Neural cell (in vitro differentiated cells): ENCODE measurements around the gene TBC1D9B.

Experiments
- EP300 ChIP-seq: fragments of 450-650 bp; conservative IDR thresholded peaks from 2 replicates; pipeline ENCODE4 v1.6.1; 2014; ENCODE audit warnings: antibody characterized with exemption, mild to moderate bottlenecking, moderate library complexity; ENCODE audit not compliant: poor library complexity, severe bottlenecking
- EZH2 ChIP-seq: fragments of 200-600, 300-800 bp; shearing (Covaris generic), sonication (generic); IDR thresholded peaks from 2 replicates; pipeline ENCODE4 v1.6.1; 2014; ENCODE audit warnings: antibody characterized with exemption, low read length, borderline replicate concordance, mild to moderate bottlenecking; ENCODE audit not compliant: insufficient read depth, poor library complexity, severe bottlenecking
- POLR2AphosphoS5 ChIP-seq: IDR thresholded peaks from 2 replicates; pipeline ENCODE4 v1.6.1; 2012
- RAD21 ChIP-seq: fragments of 450-650 bp; conservative IDR thresholded peaks from 2 replicates; pipeline ENCODE4 v1.6.1; 2014; ENCODE audit warnings: antibody characterized with exemption, mild to moderate bottlenecking, moderate library complexity
- SMC3 ChIP-seq: fragments of 450-650 bp; conservative IDR thresholded peaks from 2 replicates; pipeline ENCODE4 v1.6.1; 2014; ENCODE audit warnings: antibody characterized with exemption, mild to moderate bottlenecking, moderate library complexity; ENCODE audit not compliant: poor library complexity
- TF ChIP-seq, protein P1 (sequence below): fragments of 450-650 bp; IDR thresholded peaks from 2 replicates; pipeline ENCODE4 v1.5.1; 2014; ENCODE audit warnings: antibody characterized with exemption, mild to moderate bottlenecking, moderate library complexity; ENCODE audit not compliant: poor library complexity, severe bottlenecking
- TF ChIP-seq, protein P2 (sequence below): IDR thresholded peaks from 2 replicates; pipeline ENCODE4 v1.6.1; 2012; ENCODE audit warnings: borderline replicate concordance

GRCh38 chr5:179812135-179812825 is 95.4 kb downstream of the TBC1D9B start:
- TF ChIP-seq, protein P1, sequence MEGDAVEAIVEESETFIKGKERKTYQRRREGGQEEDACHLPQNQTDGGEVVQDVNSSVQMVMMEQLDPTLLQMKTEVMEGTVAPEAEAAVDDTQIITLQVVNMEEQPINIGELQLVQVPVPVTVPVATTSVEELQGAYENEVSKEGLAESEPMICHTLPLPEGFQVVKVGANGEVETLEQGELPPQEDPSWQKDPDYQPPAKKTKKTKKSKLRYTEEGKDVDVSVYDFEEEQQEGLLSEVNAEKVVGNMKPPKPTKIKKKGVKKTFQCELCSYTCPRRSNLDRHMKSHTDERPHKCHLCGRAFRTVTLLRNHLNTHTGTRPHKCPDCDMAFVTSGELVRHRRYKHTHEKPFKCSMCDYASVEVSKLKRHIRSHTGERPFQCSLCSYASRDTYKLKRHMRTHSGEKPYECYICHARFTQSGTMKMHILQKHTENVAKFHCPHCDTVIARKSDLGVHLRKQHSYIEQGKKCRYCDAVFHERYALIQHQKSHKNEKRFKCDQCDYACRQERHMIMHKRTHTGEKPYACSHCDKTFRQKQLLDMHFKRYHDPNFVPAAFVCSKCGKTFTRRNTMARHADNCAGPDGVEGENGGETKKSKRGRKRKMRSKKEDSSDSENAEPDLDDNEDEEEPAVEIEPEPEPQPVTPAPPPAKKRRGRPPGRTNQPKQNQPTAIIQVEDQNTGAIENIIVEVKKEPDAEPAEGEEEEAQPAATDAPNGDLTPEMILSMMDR, result no peak
- no peak for TF ChIP-seq EZH2
- TF ChIP-seq POLR2AphosphoS5, result no peak
- no peak for TF ChIP-seq EP300
- TF ChIP-seq RAD21, result no peak
- TF ChIP-seq SMC3, result no peak
- TF ChIP-seq, protein P2, sequence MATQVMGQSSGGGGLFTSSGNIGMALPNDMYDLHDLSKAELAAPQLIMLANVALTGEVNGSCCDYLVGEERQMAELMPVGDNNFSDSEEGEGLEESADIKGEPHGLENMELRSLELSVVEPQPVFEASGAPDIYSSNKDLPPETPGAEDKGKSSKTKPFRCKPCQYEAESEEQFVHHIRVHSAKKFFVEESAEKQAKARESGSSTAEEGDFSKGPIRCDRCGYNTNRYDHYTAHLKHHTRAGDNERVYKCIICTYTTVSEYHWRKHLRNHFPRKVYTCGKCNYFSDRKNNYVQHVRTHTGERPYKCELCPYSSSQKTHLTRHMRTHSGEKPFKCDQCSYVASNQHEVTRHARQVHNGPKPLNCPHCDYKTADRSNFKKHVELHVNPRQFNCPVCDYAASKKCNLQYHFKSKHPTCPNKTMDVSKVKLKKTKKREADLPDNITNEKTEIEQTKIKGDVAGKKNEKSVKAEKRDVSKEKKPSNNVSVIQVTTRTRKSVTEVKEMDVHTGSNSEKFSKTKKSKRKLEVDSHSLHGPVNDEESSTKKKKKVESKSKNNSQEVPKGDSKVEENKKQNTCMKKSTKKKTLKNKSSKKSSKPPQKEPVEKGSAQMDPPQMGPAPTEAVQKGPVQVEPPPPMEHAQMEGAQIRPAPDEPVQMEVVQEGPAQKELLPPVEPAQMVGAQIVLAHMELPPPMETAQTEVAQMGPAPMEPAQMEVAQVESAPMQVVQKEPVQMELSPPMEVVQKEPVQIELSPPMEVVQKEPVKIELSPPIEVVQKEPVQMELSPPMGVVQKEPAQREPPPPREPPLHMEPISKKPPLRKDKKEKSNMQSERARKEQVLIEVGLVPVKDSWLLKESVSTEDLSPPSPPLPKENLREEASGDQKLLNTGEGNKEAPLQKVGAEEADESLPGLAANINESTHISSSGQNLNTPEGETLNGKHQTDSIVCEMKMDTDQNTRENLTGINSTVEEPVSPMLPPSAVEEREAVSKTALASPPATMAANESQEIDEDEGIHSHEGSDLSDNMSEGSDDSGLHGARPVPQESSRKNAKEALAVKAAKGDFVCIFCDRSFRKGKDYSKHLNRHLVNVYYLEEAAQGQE, result no peak
